COR-L47 (cell line): ENCODE data around the gene AGTPBP1.
"Not testable (repeated sequence)": the region's sequence is repeated elsewhere in the genome, so short reads cannot be mapped to it uniquely, and the experiment has no call there.

Experiments
- DNase-seq: peaks from one replicate; lab custom pipeline; 2025; lab: John Stamatoyannopoulos, UW

AGTPBP1 gene

GRCh38 chr9:85741875-85742596 lies at the start of gene AGTPBP1:
Gene AGTPBP1 (minus strand): TSS chr9:85741954. CDS start chr9:85712533, 29,421 bp downstream.
- DNase-seq = peak; percentile 92

DNA sequence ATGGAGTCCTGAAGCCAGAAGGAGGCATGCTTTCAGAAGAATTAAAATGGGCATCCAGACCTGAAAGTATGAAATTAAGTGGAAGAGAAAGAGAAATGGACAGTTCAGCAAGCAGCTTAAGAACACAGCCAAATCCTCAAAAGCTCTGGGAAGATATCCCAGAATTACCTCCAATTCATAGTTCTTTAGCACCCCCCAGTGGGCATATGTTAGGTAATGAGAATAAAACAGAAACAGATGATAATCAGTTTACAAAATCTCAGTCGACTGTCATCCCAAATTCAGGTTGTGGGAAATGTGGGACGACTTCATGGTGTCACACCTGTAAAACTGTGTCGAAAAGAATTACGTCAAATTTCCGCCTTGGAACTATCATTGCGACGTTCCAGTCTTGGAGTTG lies 44.4 kb upstream of the AGTPBP1 start:
- DNase-seq = not testable (repeated sequence)

DNA sequence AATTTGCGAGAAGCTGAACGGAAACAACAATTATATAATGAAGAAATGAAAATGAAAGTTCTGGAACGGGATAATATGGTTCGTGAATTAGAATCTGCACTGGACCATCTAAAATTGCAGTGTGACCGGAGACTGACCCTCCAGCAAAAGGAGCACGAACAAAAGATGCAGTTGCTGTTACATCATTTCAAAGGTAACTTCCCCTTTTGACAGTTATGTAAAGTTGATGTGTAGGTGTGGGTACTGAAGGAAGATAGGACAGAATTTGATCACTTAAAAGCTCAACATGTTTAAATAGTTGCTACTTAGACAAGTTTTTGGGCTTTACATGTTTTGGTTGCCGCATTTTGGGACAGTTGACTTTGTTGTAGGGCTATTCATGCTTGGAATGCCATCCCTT lies 32.1 kb upstream of the AGTPBP1 start:
- not testable (repeated sequence) for DNase-seq

DNA sequence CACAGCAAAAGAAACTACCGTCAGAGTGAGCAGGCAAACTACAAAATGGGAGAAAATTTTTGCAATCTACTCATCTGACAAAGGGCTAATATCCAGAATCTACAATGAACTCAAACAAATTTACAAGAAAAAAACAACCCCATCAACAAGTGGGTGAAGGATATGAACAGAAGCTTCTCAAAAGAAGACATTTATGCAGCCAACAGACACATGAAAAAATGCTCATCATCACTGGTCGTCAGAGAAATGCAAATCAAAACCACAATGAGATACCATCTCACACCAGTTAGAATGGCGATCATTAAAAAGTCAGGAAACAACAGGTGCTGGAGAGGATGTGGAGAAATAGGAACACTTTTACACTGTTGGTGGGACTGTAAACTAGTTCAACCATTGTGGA lies 20.0 kb upstream of the AGTPBP1 start:
- DNase-seq = not testable (repeated sequence)

DNA sequence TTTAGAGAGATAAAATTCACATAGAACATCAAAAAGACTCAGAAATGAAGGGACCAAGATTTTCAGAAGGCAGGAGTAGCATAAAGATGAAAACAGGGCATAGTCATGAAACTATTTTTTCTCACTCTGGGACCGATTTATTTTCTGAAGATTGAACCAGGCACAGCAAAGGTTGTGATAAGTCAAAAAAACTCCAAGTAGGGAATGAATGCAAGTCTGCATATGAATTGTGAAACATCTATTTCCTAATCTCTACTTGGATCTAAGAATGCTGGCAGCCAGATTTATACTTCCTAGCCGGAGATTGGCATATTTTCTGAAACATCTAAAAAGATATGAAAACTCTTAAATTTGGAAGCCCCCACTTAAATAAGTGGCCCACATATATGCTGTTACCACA lies 16.0 kb upstream of the AGTPBP1 start:
- DNase-seq = not testable (repeated sequence)

GRCh38 chr9:85756216-85756615 lies 14.5 kb upstream of the AGTPBP1 start:
- DNase-seq = not testable (repeated sequence)

GRCh38 chr9:85746309-85746708 lies 4.6 kb upstream of the AGTPBP1 start:
- DNase-seq = no peak

DNA sequence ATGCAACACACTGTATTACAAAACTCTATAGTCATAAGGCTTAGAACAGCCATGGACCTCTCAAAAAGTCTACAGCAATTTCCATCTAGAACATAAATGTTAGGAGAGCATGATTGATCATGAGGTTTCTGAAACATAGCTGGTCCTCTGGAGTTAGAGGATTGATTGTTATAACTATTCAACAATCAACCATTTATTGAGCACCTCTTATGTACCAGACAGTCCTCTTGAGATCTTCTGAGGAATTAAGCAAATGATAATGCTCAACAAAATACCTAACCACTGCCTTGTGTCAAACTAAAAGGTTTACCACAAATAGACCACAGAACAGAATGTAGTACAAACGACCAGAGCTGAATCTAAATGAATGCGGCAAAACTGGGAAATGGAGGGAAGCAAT lies 3.4 kb upstream of the AGTPBP1 start:
- no peak for DNase-seq

DNA sequence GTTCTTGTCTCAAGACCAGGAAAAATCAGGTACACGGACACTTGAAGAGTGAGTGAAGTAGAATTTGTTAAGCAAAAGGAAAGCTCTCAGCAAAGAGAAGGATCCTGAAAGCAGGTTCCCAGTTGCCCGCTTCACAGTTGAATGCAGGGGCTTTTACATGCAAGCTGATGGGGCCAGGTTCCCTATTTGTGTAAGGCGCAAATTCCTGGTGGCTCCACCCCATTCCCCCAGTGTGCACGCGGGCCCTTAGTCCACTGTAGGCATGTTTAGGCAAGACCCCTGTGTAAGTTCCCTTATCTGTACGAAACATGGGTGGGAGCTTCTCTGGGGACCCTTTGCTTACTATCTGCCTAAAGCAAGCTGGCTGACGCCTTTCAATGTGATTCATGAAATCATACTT lies 2.7 kb upstream of the AGTPBP1 start:
- DNase-seq = no peak

DNA sequence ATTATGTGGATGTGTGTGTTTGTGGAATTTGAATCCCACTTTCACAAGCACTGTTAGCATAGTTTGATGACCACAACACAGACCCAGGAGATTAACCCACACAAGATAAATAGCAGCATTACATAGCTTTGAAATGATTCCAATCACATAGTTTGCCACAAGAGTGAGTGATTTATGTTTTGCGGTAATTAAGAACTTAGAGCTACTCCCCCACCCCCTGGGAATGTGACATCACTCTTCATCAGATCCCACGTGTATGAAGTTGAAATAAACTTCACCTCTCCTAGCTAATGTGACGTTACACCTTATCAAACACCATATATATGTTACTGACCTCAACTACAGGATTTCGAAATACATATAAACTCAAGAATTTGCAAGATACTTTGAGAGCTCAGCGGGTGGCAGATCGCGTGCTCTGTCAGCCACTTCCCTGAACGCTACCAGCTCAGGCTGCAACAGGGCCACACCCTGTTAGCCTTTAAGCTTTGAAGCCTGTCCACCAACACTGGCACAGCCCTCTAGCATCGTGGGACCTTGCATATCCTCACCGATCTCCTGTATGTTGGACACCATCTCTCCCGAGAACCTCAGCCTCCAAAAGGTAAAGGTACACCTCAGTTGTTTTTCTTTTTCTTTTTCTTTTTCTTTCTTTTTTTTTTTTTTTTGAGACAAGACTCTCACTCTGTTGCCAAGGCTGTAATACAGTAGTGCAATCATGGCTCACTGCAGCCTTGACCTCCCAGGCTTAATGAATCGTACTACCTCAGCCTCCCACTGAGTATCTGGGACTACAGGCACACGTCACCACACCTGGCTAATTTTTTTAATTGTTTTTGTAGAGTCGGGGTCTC lies 1.7 kb upstream of the AGTPBP1 start:
- no peak for DNase-seq

GRCh38 chr9:85742597-85742936 lies 813 bp upstream of the AGTPBP1 start:
- no peak for DNase-seq

DNA sequence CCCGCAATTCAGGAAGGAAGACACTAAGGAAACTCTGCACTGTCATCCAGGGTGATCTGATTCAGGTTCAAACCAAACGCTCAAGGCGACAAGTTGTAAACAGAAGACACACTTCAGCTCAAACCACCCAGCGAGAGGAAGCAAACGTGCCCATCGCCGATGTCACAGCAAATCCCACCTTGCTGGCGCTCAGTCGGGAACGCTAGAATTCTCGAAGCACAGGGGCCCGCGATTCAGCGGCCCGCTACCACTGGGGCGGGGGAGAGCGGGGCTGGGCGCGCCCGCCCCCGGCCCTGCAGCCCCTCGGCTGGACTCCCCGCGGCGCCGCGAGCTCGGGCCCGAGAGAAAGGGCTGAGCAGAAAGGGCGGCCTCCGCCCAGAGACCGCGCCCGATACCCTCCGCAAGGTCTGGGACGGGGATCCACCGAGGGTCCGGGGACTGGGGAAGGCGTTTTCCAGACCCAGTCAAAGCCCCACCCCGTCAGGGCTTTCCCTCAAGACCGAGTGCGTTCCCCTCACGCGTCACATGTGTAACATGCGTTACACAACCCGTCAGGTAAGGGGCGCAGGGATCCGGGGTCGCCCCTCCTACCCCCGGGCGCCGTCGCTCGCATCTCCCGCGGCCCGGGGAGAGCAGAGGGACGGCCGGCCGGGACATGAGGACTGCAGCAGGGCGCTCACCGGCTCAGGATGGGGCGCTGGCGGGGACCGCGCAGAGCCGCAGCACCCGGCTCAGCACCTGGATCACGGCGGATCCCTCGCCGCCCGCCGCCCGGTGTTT lies 469 bp downstream of the AGTPBP1 start:
- peak; percentile 66 for DNase-seq

GRCh38 chr9:85740787-85741094 lies 1.0 kb downstream of the AGTPBP1 start:
- no peak for DNase-seq

DNA sequence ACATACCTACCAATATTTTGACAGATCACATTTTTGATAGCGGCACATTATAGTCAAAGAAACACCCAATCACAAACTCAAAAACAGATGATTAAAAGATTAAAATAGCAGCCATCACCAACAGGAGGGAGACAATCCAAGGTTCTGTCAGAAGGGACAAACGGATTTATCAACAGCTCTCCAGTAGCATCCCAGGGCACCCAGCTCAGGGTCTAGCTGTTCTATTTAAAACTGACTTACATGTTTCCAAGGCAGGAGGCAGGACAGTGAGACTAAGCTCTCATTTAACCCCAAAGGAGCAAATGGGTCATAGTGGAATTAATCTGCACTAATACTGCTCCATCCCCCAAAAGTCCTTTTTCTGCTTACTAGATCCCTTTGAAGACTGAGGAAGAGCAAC lies 3.2 kb downstream of the AGTPBP1 start:
- no peak for DNase-seq

GRCh38 chr9:85737671-85738070 lies 4.1 kb downstream of the AGTPBP1 start:
- DNase-seq = no peak

DNA sequence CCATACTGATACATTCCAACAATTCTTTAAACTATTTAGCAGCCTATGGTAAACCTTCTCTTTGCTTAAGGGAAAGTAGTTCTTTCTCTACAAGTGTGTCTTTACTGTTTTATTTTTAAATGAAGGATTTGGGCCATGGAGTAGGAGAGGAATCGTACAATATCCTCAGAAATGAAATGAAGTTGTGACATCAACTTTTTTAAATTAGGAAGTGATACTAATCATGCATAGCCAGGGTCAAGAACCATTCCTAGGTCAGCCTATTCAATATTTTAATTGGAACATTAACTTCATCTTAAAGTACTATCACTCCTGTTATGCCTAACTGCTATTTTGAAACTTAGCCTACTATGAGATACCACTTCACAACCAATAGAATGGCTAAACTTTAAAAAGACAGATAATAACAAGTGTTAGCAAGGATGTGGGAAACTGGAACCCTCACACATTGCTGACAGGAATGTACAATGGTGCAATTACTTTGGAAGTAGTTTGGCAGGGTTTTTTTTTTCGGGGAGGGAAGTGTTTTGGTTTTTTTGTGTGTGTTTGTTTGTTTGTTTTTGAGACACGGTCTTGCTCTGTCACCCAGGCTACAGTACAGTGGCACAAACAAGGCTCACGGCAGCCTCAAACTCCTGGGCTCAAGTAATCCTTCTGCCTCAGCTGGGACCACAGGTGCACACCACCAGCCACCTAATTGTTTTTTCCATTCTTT lies 10.7 kb downstream of the AGTPBP1 start:
- DNase-seq = no peak

- DNase-seq = no peak
These were observed 11.9 kb downstream of the AGTPBP1 start for GRCh38 chr9:85729882-85730281.

DNA sequence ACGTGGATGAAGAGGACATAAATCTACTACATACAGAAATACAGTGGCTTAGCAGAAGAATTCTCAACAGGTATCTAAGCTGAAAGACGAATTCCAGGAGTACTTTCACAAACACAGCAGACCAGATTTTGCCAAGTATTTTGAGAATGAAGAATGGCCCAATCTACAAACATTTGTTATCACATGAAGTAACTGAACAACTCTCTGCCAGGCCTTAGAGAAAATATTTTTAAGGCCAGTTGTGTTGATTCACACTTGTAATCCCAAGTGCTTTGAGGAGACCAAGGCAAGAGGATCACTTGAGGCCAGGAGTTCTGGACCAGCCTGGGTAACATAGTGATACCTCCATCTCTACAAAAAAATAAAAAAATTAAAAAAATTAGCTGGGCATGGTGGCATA lies 14.3 kb downstream of the AGTPBP1 start:
- DNase-seq = no peak

DNA sequence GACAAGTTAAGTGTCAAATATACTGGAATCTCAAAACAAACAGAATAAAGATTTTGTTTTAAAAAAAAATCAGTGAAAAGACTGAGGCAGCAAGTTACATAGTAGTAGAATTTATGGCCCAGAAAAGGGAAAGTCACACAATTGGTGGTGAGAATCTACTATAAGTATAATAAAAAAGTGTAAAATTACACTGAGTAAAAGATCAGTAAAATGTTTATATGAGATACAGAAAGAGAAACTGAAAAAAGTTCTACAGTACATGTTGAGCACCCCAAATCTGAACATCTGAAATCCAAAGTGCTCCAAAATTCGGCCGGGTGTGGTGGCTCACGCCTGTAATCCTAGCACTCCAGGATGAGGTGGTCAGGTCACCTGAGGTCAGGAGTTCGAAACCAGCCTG lies 15.0 kb downstream of the AGTPBP1 start:
- no peak for DNase-seq

DNA sequence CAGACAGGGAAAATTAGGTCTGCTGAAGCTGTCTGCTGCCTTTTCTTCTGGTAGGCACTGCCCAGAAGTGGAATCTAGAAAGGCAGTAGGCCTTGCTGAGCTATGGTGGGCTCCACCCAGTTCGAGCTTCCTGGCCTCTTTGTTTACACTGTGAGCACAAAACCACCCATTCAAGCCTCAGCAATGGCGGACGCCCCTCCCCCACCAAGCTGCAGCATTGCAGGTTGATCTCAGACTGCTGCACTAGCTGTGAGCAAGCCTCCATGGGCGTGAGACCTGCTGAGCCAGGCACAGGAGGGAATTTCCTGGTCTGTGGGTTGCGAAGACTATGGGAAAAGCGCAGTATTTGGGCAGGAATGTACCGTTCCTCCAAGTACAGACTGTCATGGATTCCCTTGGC lies 18.5 kb downstream of the AGTPBP1 start:
- DNase-seq = no peak

DNA sequence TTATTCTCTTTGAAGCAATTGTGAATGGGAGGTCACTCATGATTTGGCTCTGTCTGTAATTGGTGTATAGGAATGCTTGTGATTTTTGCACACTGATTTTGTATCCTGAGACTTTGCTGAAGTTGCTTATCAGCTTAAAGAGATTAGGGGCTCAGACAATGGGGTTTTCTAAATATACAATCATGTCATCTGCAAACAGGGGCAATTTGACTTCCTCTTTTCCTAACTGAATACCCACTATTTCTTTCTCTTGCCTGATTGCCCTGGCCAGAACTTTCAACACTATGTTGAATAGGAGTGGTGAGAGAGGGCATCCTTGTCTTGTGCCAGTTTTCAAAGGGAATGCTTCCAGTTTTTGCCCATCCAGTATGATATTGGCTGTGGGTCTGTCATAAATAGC lies 22.3 kb downstream of the AGTPBP1 start:
- DNase-seq = not testable (repeated sequence)

DNA sequence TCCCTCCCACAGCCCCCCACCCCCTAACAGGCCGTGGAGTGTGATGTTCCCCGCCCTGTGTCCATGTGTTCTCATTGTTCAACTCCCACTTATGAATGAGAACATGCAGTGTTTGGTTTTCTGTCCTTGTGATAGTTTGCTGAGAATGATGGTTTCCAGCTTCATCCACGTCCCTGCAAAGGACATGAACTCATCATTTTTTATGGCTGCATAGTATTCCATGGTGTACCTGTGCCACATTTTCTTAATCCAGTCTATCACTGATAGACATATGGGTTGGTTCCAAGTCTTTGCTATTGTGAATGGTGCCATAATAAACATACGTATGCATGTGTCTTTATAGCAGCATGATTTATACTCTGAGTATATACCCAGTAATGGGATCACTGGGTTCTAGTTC lies 23.9 kb downstream of the AGTPBP1 start:
- DNase-seq = not testable (repeated sequence)
